Liver (tissue), 9 donors: Measurements from ENCODE around the gene SERPINA5. TPM values are rescaled to one million over a fixed set of nuclear protein-coding genes. Genes with fewer than 3 reads are reported as not detected.

Experiments used
- DNase-seq: peaks from one replicate; pipeline ENCODE4 v3.0.0-alpha.2; 2017; ENCODE audit warnings: low spot score
- H3K27ac ChIP-seq, 2 donors: one replicate each; pipeline ENCODE4 v1.7.0; 2013; ENCODE audit warnings: inconsistent platforms in 2 of 2, low read length in 2 of 2, control low read depth in 1 of 2, low read depth in 1 of 2, mild to moderate bottlenecking in 1 of 2
- H3K27me3 ChIP-seq, 4 donors: one replicate each; pipeline versions ENCODE4 v1.6.1 to v1.7.0; 2013; ENCODE audit warnings: low read length in 3 of 4, inconsistent platforms in 1 of 4, mild to moderate bottlenecking in 1 of 4, moderate library complexity in 1 of 4; ENCODE audit not compliant: control insufficient read depth in 4 of 4, insufficient read depth in 4 of 4
- H3K36me3 ChIP-seq, 4 donors: one replicate each; pipeline versions ENCODE4 v1.6.1 to v1.7.0; 2013; ENCODE audit warnings: low read length in 3 of 4, mild to moderate bottlenecking in 3 of 4, low read depth in 1 of 4, moderate library complexity in 1 of 4; ENCODE audit not compliant: control insufficient read depth in 4 of 4, insufficient read depth in 3 of 4
- H3K4me1 ChIP-seq, 4 donors: one replicate each; pipeline versions ENCODE4 v1.6.1 to v1.7.0; 2013; ENCODE audit warnings: low read length in 3 of 4, mild to moderate bottlenecking in 3 of 4, moderate library complexity in 1 of 4; ENCODE audit not compliant: control insufficient read depth in 4 of 4, insufficient read depth in 4 of 4
- H3K4me3 ChIP-seq, 3 donors: one replicate each; pipeline versions ENCODE4 v1.6.1 to v1.7.0; 2013; ENCODE audit warnings: low read length in 3 of 3, control low read depth in 1 of 3, low read depth in 1 of 3, mild to moderate bottlenecking in 1 of 3
- H3K9ac ChIP-seq, 2 donors: one replicate each; pipeline ENCODE4 v1.7.0; 2013; ENCODE audit warnings: low read length in 2 of 2, mild to moderate bottlenecking in 2 of 2, moderate library complexity in 2 of 2, control low read depth in 1 of 2, low read depth in 1 of 2
- H3K9me3 ChIP-seq, 4 donors: one replicate each; pipeline versions ENCODE4 v1.6.1 to v1.7.0; 2013; ENCODE audit warnings: low read length in 3 of 4; ENCODE audit not compliant: control insufficient read depth in 4 of 4
- ATF3 ChIP-seq: IDR thresholded peaks from 2 replicates; pipeline ENCODE4 v1.6.1; 2016; ENCODE audit warnings: antibody characterized with exemption
- CTCF ChIP-seq: fragments of 150-350 bp; IDR thresholded peaks from 2 replicates; pipeline ENCODE4 v1.5.1; 2017; ENCODE audit warnings: improper control_type of control experiment, low read depth, low read length; ENCODE audit not compliant: missing input control
- FOXA1 ChIP-seq: IDR thresholded peaks from 2 replicates; pipeline ENCODE4 v1.6.1; 2016; ENCODE audit warnings: antibody characterized with exemption
- HNF4A ChIP-seq, 2 donors: conservative IDR thresholded peaks; 2 replicates each; pipeline ENCODE4 v1.6.1; 2016; ENCODE audit warnings: antibody characterized with exemption in 2 of 2, mild to moderate bottlenecking in 2 of 2
- MAX ChIP-seq: IDR thresholded peaks from 2 replicates; pipeline ENCODE4 v1.6.1; 2016; ENCODE audit warnings: antibody characterized with exemption
- RAD21 ChIP-seq, 2 donors: IDR thresholded peaks; 2 replicates each; pipeline ENCODE4 v1.6.1; 2016; ENCODE audit warnings: antibody characterized with exemption in 2 of 2, mild to moderate bottlenecking in 2 of 2
- REST ChIP-seq: IDR thresholded peaks from 2 replicates; pipeline ENCODE4 v1.6.1; 2016; ENCODE audit warnings: antibody characterized with exemption, mild to moderate bottlenecking
- SP1 ChIP-seq: IDR thresholded peaks from 2 replicates; pipeline ENCODE4 v1.6.1; 2018; ENCODE audit warnings: antibody characterized with exemption, mild to moderate bottlenecking
- ZBTB33 ChIP-seq: IDR thresholded peaks from 2 replicates; pipeline ENCODE4 v1.6.1; 2016; ENCODE audit warnings: antibody characterized with exemption
- WGBS: extraction: QIAGEN DNeasy Blood & Tissue Kit; methylation state at CpG from one replicate; pipeline ENCODE4 v1.1.7; 2013; 5-methylcytosine and 5-hydroxymethylcytosine counted together
- polyA plus RNA-seq, 2 donors: library from polyadenylated mRNA; stranded (reverse) in 1 of 2; unstranded in 1 of 2; fragments of 200-250 nt in 1 of 2; fragments of >200 nt in 1 of 2; fragmentation: Nextera tagmentation in 1 of 2; extraction: Ambion mirVana in 1 of 2; gene quantifications; one replicate each; pipeline versions ENCODE4 v1.2.1 to v1.2.3, GENCODE V29; 2013 to 2015
- total RNA-seq, 2 donors: library from RNA; depleted of rRNA; stranded (reverse); fragments of >200 nt; gene quantifications; one replicate each; pipeline ENCODE4 v1.2.3, GENCODE V29; 2014
- donor health status: healthy.
- donor health status: healthy.
- donor health status: healthy.
- donor health status: healthy.
- donor health status: healthy.

Gene SERPINA5
- total and polyA plus RNA-seq, 4 donors, result 37.0 to 250 (median 84.0) TPM

- Histone ChIP-seq H3K27ac (no peak overlapping the region), H3K27me3 (no peaks in the 10 kb centered on the region), H3K36me3 (no peaks in the 10 kb centered on the region), H3K4me1 (peaks cover 0 to 6% (median 0%) of the 10 kb centered on the region in 4 donors), H3K9ac (no peak overlapping the region), H3K4me3 (no peak overlapping the region), H3K9me3 (no peaks in the 10 kb centered on the region)
- DNase-seq, result peak; percentile 19
- no peak for TF ChIP-seq HNF4A (conservative IDR thresholded peaks at IDR 0.05)
- no peak for TF ChIP-seq ZBTB33
- TF ChIP-seq FOXA1, result no peak
- no peak for TF ChIP-seq ATF3
- 84% methylated on average over 7 of the region's 7 CpGs for WGBS
Measured at GRCh38 chr14:94539181-94539580, 42.0 kb upstream of the SERPINA5 start.

GRCh38 chr14:94540031-94540794 is 41.0 kb upstream of the SERPINA5 start:
- Histone ChIP-seq H3K4me3 (no peak overlapping the region), H3K9ac (no peak overlapping the region), H3K27me3 (no peaks in the 10 kb centered on the region), H3K4me1 (peaks cover 0 to 6% (median 0%) of the 10 kb centered on the region in 4 donors), H3K36me3 (no peaks in the 10 kb centered on the region), H3K9me3 (no peaks in the 10 kb centered on the region), H3K27ac (no peak overlapping the region)
- DNase-seq, result peak; percentile 30
- TF ChIP-seq RAD21 (IDR thresholded peaks at IDR 0.05), result peak in 1 of 2 donors; percentile 37
- TF ChIP-seq ZBTB33, result no peak
- WGBS, result 46% methylated on average over 13 of the region's 13 CpGs

- Histone ChIP-seq H3K27me3 (no peaks in the 10 kb centered on the region), H3K4me3 (no peak overlapping the region), H3K36me3 (no peaks in the 10 kb centered on the region), H3K9me3 (peaks cover 0 to 1% (median 0%) of the 10 kb centered on the region in 4 donors), H3K27ac (no peak overlapping the region), H3K9ac (no peak overlapping the region), H3K4me1 (peaks cover 0 to 6% (median 0%) of the 10 kb centered on the region in 4 donors)
- no peak for TF ChIP-seq SP1
- no peak for TF ChIP-seq RAD21 (IDR thresholded peaks at IDR 0.05)
- TF ChIP-seq MAX, result no peak
- TF ChIP-seq HNF4A (conservative IDR thresholded peaks at IDR 0.05), result no peak
- no peak for TF ChIP-seq CTCF
- TF ChIP-seq REST, result no peak
- peak; percentile 25 for DNase-seq
- WGBS, result 88% methylated on average over 9 of the region's 9 CpGs
Measured at GRCh38 chr14:94541234-94541975, 39.8 kb upstream of the SERPINA5 start.
